HUES64 (cell line): ENCODE measurements around the gene SAMD4A.

Experiments
- H3K27ac ChIP-seq: 2 replicates; pipeline ENCODE4 v1.7.0; 2013; ENCODE audit warnings: low read depth, low read length, inconsistent platforms
- H3K27me3 ChIP-seq: 2 replicates; pipeline ENCODE4 v1.6.1; 2013; ENCODE audit warnings: mild to moderate bottlenecking, low read length; ENCODE audit not compliant: insufficient read depth
- H3K36me3 ChIP-seq: 2 replicates; pipeline ENCODE4 v1.6.1; 2013; ENCODE audit warnings: mild to moderate bottlenecking, low read length; ENCODE audit not compliant: insufficient read depth
- H3K4me1 ChIP-seq: 2 replicates; pipeline ENCODE4 v1.6.1; 2013; ENCODE audit warnings: mild to moderate bottlenecking, low read length, moderate library complexity; ENCODE audit not compliant: insufficient read depth
- H3K4me3 ChIP-seq: 2 replicates; pipeline ENCODE4 v1.5.1; 2013; ENCODE audit warnings: mild to moderate bottlenecking, low read length, moderate library complexity
- H3K9ac ChIP-seq: 2 replicates; pipeline ENCODE4 v1.6.1; 2013; ENCODE audit warnings: mild to moderate bottlenecking, low read depth, low read length
- H3K9me3 ChIP-seq: 2 replicates; pipeline ENCODE4 v1.6.1; 2013; ENCODE audit warnings: low read depth, low read length; ENCODE audit not compliant: insufficient read depth
- WGBS: fragments of 150-250, 120-280 bp; methylation state at CpG from one replicate; pipeline ENCODE4 v1.1.7; 2013; ENCODE audit warnings: missing lambda C conversion rate; 5-methylcytosine and 5-hydroxymethylcytosine counted together

SAMD4A gene

GRCh38 chr14:54597795-54598443 lies 31.0 kb downstream of the SAMD4A start:
- H3K27me3 ChIP-seq, result no peaks in the 10 kb centered on the region
- H3K36me3 ChIP-seq, result no peaks in the 10 kb centered on the region
- H3K27ac ChIP-seq, result no peak overlapping the region
- no peak overlapping the region for H3K9ac ChIP-seq
- H3K9me3 ChIP-seq, result no peaks in the 10 kb centered on the region
- no peak overlapping the region for H3K4me3 ChIP-seq
- 91% methylated on average over 5 of the region's 5 CpGs for WGBS
- H3K4me1 ChIP-seq, result peaks cover 12% of the 10 kb centered on the region

GRCh38 chr14:54599966-54600716 lies 33.2 kb downstream of the SAMD4A start:
- WGBS, result 76% methylated on average over 1 of the region's 1 CpG

GRCh38 chr14:54600717-54601109 lies 33.8 kb downstream of the SAMD4A start:
- Histone ChIP-seq H3K9ac (no peak overlapping the region), H3K9me3 (no peaks in the 10 kb centered on the region), H3K4me3 (no peak overlapping the region), H3K4me1 (peaks cover 12% of the 10 kb centered on the region), H3K27me3 (no peaks in the 10 kb centered on the region), H3K27ac (no peak overlapping the region), H3K36me3 (no peaks in the 10 kb centered on the region)
- 92% methylated on average over 3 of the region's 3 CpGs for WGBS

More at GRCh38 chr14:54599966-54600716, 33.2 kb downstream of the SAMD4A start:
- H3K4me3 ChIP-seq, result no peak overlapping the region
- peaks cover 12% of the 10 kb centered on the region for H3K4me1 ChIP-seq
- H3K27me3 ChIP-seq, result no peaks in the 10 kb centered on the region
- H3K27ac ChIP-seq, result no peak overlapping the region
- H3K36me3 ChIP-seq, result no peaks in the 10 kb centered on the region
- no peak overlapping the region for H3K9ac ChIP-seq
- H3K9me3 ChIP-seq, result no peaks in the 10 kb centered on the region

GRCh38 chr14:54603362-54603761 lies 36.4 kb downstream of the SAMD4A start:
- 91% methylated on average over 1 of the region's 1 CpG for WGBS
- Histone ChIP-seq H3K4me1 (peaks cover 14% of the 10 kb centered on the region), H3K9ac (no peak overlapping the region), H3K27me3 (no peaks in the 10 kb centered on the region), H3K27ac (no peak overlapping the region), H3K4me3 (no peak overlapping the region), H3K36me3 (no peaks in the 10 kb centered on the region), H3K9me3 (no peaks in the 10 kb centered on the region)

GRCh38 chr14:54606178-54606577 lies 39.2 kb downstream of the SAMD4A start:
- Histone ChIP-seq H3K9me3 (no peaks in the 10 kb centered on the region; the same call in 1 of the 2 replicates), H3K27me3 (no peaks in the 10 kb centered on the region), H3K4me1 (0 out of 2 replicates have a peak, but pooled peaks cover 3% of the 10 kb centered on the region), H3K27ac (no peak overlapping the region), H3K9ac (no peak overlapping the region), H3K36me3 (no peaks in the 10 kb centered on the region), H3K4me3 (no peak overlapping the region)
- WGBS, result 82% methylated on average over 10 of the region's 10 CpGs

- Histone ChIP-seq H3K4me1 (0 out of 2 replicates have a peak, but pooled peaks cover 3% of the 10 kb centered on the region), H3K9me3 (no peaks in the 10 kb centered on the region; the same call in 1 of the 2 replicates), H3K4me3 (no peak overlapping the region), H3K36me3 (no peaks in the 10 kb centered on the region), H3K9ac (no peak overlapping the region), H3K27me3 (no peaks in the 10 kb centered on the region), H3K27ac (no peak overlapping the region)
- 94% methylated on average over 3 of the region's 3 CpGs for WGBS
Measured at GRCh38 chr14:54606631-54607133, 39.8 kb downstream of the SAMD4A start.

GRCh38 chr14:54609576-54609975 lies 42.6 kb downstream of the SAMD4A start:
- Histone ChIP-seq H3K27me3 (no peaks in the 10 kb centered on the region), H3K9me3 (no peaks in the 10 kb centered on the region; the same call in 1 of the 2 replicates), H3K27ac (no peak overlapping the region), H3K9ac (no peak overlapping the region), H3K4me1 (0 out of 2 replicates have a peak, but pooled peaks cover 3% of the 10 kb centered on the region), H3K36me3 (no peaks in the 10 kb centered on the region), H3K4me3 (no peak overlapping the region)
- 85% methylated on average over 5 of the region's 5 CpGs for WGBS

- Histone ChIP-seq H3K4me1 (0 out of 2 replicates have a peak, but pooled peaks cover 3% of the 10 kb centered on the region), H3K9me3 (no peaks in the 10 kb centered on the region; the same call in 1 of the 2 replicates), H3K36me3 (no peaks in the 10 kb centered on the region), H3K27ac (no peak overlapping the region), H3K4me3 (no peak overlapping the region), H3K9ac (no peak overlapping the region), H3K27me3 (no peaks in the 10 kb centered on the region)
- WGBS, result 94% methylated on average over 12 of the region's 12 CpGs
Measured at GRCh38 chr14:54610051-54610977, 43.4 kb downstream of the SAMD4A start.

GRCh38 chr14:54614296-54614695 lies 47.4 kb downstream of the SAMD4A start:
- Histone ChIP-seq H3K4me1 (no peaks in the 10 kb centered on the region), H3K36me3 (no peaks in the 10 kb centered on the region), H3K9ac (no peak overlapping the region), H3K27me3 (no peaks in the 10 kb centered on the region), H3K4me3 (no peak overlapping the region), H3K9me3 (no peaks in the 10 kb centered on the region), H3K27ac (no peak overlapping the region)
- 98% methylated on average over 3 of the region's 3 CpGs for WGBS

GRCh38 chr14:54617467-54617866 lies 50.5 kb downstream of the SAMD4A start:
- no peaks in the 10 kb centered on the region for H3K36me3 ChIP-seq
- no peak overlapping the region for H3K27ac ChIP-seq
- 98% methylated on average over 3 of the region's 3 CpGs for WGBS
- no peaks in the 10 kb centered on the region for H3K4me1 ChIP-seq
- H3K27me3 ChIP-seq, result no peaks in the 10 kb centered on the region
- H3K9ac ChIP-seq, result no peak overlapping the region
- H3K4me3 ChIP-seq, result no peak overlapping the region
- H3K9me3 ChIP-seq, result no peaks in the 10 kb centered on the region
